Esophagus squamous epithelium (tissue), 5 donors: ENCODE measurements around the gene PRMT2. TPM values are rescaled to one million over a fixed set of nuclear protein-coding genes. Genes with fewer than 3 reads are reported as not detected.

Source experiments
- DNase-seq: peaks from one replicate; lab custom pipeline; 2025; lab: John Stamatoyannopoulos, UW
- H3K27ac ChIP-seq, 4 donors: fragments of 200-600 bp; sonication (generic); one replicate each; pipeline ENCODE4 v1.5.1; 2016 to 2019; ENCODE audit warnings: mild to moderate bottlenecking in 1 of 4
- H3K27me3 ChIP-seq, 4 donors: fragments of 200-600 bp; sonication (generic); 1 replicate in 3 of 4; 2 replicates in 1 of 4; pipeline versions ENCODE4 v1.5.1 to v1.6.0; 2017 to 2021; ENCODE audit warnings: antibody characterized with exemption in 1 of 4
- H3K36me3 ChIP-seq, 3 donors: fragments of 200-600 bp; sonication (generic); one replicate each; pipeline ENCODE4 v1.5.1; 2016 to 2019
- H3K4me1 ChIP-seq, 3 donors: fragments of 200-600 bp; sonication (generic); one replicate each; pipeline ENCODE4 v1.5.1; 2017 to 2019
- H3K4me3 ChIP-seq, 4 donors: fragments of 200-600 bp; sonication (generic); 1 replicate in 3 of 4; 2 replicates in 1 of 4; pipeline ENCODE4 v1.5.1; 2016 to 2019; ENCODE audit warnings: mild to moderate bottlenecking in 2 of 4, moderate library complexity in 1 of 4
- H3K9me3 ChIP-seq, 3 donors: fragments of 200-600 bp; sonication (generic); one replicate each; pipeline ENCODE4 v1.5.1; 2016 to 2019
- CTCF ChIP-seq, 6 experiments: fragments of 450-650 bp in 4 of 6; fragments of 200-600 bp in 2 of 6; sonication (generic) in 2 of 6; IDR thresholded peaks; one replicate each; pipeline ENCODE4 v1.5.1; 2016 to 2019; ENCODE audit warnings: antibody characterized with exemption in 6 of 6, mild to moderate bottlenecking in 4 of 6, moderate library complexity in 4 of 6
- POLR2A ChIP-seq, 4 donors: fragments of 450-650 bp; IDR thresholded peaks; one replicate each; pipeline ENCODE4 v1.6.1; 2017; ENCODE audit warnings: antibody characterized with exemption in 4 of 4, mild to moderate bottlenecking in 4 of 4, moderate library complexity in 3 of 4
- WGBS, 2 donors: methylation state at CpG; one replicate each; pipeline ENCODE4 v1.1.5; 2018; 5-methylcytosine and 5-hydroxymethylcytosine counted together
- intact Hi-C: fragments of 100-400 bp; cut with DNase I; formaldehyde crosslinking; loops from one replicate; pipeline ENCODE4 v1.15.0; 2022
- total RNA-seq, 4 donors: library from RNA; depleted of rRNA; stranded (reverse); fragments of >200 nt; gene quantifications; one replicate each; pipeline ENCODE4 v1.1.0, GENCODE V29; 2016
- donor health status: DM: yes; HTN: yes; CAD: no.

Gene PRMT2
- total RNA-seq, 4 donors from 2014 or later = 72.3 to 125 (median 101) TPM

DNA sequence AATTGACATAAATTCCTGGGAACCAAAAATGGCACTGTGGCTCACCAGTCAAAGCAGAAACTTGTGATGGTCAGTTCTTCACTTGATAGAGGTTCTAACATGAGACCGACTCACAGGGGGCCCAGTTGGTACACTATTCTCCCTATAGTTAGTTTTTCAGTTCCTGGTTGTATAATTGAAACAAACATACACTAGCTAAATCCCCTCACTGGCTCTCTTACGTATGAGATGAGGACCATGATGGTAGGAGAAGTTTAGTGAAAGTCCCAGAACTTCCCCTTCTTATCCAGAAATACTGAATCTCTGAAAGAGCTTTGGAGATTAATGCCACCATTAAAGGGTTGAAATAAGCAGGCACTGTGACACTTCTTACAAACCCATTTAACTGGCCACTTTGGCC lies 27.8 kb upstream of the PRMT2 start:
- no peaks in the 10 kb centered on the region for H3K27me3 ChIP-seq
- H3K9me3 ChIP-seq = no peaks in the 10 kb centered on the region
- H3K27ac ChIP-seq = no peak overlapping the region
- H3K4me3 ChIP-seq = no peak overlapping the region
- no peaks in the 10 kb centered on the region for H3K36me3 ChIP-seq
- H3K4me1 ChIP-seq = peaks cover 0 to 20% (median 0%) of the 10 kb centered on the region in 3 donors
- WGBS, 2 donors = 90 to 93% methylated on average over 2 of the region's 2 CpGs
- intact Hi-C loops = no loop called here
- DNase-seq = no peak
- TF ChIP-seq CTCF (IDR thresholded peaks at IDR 0.05) = no peak
- TF ChIP-seq POLR2A (IDR thresholded peaks at IDR 0.05) = no peak

DNA sequence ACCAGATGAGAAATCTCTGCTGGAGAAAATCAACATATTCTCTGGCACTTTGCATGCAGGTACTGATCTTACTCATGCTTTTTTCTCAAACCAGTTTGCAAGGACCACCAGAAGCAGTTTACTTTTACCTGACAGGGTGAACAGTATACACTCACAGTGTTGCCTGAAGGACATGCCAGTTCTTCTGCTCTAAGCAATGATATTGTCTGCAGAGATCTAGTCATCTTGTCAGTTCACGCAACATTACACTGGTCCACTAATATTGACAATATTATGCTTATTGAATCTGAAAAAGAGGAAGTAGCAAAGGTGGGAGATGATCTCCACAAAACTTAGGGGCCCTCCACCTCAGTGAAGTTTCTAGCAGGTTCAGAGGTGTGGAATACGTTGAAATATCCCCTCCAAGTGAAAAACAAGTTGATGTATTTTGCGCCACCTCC lies 26.8 kb upstream of the PRMT2 start:
- H3K27me3 ChIP-seq = no peaks in the 10 kb centered on the region
- DNase-seq = no peak
- H3K9me3 ChIP-seq = no peaks in the 10 kb centered on the region
- intact Hi-C loops = no loop called here
- H3K36me3 ChIP-seq = no peaks in the 10 kb centered on the region
- no peak for TF ChIP-seq CTCF (IDR thresholded peaks at IDR 0.05)
- no peak for TF ChIP-seq POLR2A (IDR thresholded peaks at IDR 0.05)
- WGBS, 2 donors = 76% methylated on average over 3 of the region's 3 CpGs
- H3K27ac ChIP-seq = no peak overlapping the region
- peaks cover 0 to 20% (median 0%) of the 10 kb centered on the region in 3 donors for H3K4me1 ChIP-seq
- H3K4me3 ChIP-seq = no peak overlapping the region

- H3K27me3 ChIP-seq = no peaks in the 10 kb centered on the region
- TF ChIP-seq POLR2A (IDR thresholded peaks at IDR 0.05) = no peak
- TF ChIP-seq CTCF (IDR thresholded peaks at IDR 0.05) = no peak
- H3K4me1 ChIP-seq = peaks cover 0 to 17% (median 0%) of the 10 kb centered on the region in 3 donors
- intact Hi-C loops = no loop called here
- DNase-seq = no peak
- no peak overlapping the region for H3K4me3 ChIP-seq
- WGBS, 2 donors = 58 to 74% methylated on average over 2 to 5 of the region's 6 CpGs
- H3K9me3 ChIP-seq = no peaks in the 10 kb centered on the region
- no peak overlapping the region for H3K27ac ChIP-seq
- no peaks in the 10 kb centered on the region for H3K36me3 ChIP-seq
These were observed 25.3 kb upstream of the PRMT2 start for GRCh38 chr21:46610018-46610701.

- Histone ChIP-seq H3K9me3 (no peaks in the 10 kb centered on the region), H3K27me3 (peaks cover 0 to 7% (median 0%) of the 10 kb centered on the region in 4 donors), H3K4me3 (no peak overlapping the region), H3K27ac (no peak overlapping the region), H3K4me1 (no peaks in the 10 kb centered on the region), H3K36me3 (no peaks in the 10 kb centered on the region)
- intact Hi-C loops = no loop called here
- 53 to 71% methylated on average over 5 to 6 of the region's 6 CpGs for WGBS, 2 donors
- TF ChIP-seq POLR2A (IDR thresholded peaks at IDR 0.05) (no peak), CTCF (IDR thresholded peaks at IDR 0.05) (no peak)
- no peak for DNase-seq
These were observed 22.1 kb upstream of the PRMT2 start for GRCh38 chr21:46613391-46613790.

DNA sequence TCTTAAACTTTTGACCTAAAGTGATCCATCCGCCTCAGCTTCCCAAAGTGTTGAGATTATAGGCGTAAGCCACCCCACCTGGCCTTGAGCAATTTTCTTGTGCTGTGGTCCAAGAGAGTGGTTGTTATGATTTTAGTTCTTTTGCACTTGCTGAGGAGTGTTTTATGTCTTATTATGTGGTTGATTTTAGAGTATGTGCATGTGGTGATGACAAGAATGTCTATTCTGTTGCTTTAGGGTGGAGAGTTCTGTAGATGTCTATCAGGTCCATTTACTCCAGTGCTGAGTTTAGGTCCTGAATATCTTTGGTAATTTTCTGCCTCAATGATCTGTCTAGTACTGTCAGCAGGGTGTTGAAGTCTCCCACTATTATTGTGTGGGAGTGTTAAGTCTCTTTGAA lies 19.4 kb upstream of the PRMT2 start:
- Histone ChIP-seq H3K9me3 (no peaks in the 10 kb centered on the region), H3K27ac (no peak overlapping the region), H3K4me1 (no peaks in the 10 kb centered on the region), H3K27me3 (peaks cover 0 to 25% (median 0%) of the 10 kb centered on the region in 4 donors), H3K36me3 (no peaks in the 10 kb centered on the region), H3K4me3 (no peak overlapping the region)
- WGBS, 2 donors = 100% methylated on average over 2 of the region's 2 CpGs
- DNase-seq = no peak
- intact Hi-C loops = no loop called here
- TF ChIP-seq POLR2A (IDR thresholded peaks at IDR 0.05) (no peak), CTCF (IDR thresholded peaks at IDR 0.05) (no peak)
